Hepatocyte (in vitro differentiated cells): ENCODE data around the gene SFRP5.

Experiments used
- CTCF ChIP-seq: fragments of 200-600 bp; sonication (generic); IDR thresholded peaks from 2 replicates; pipeline ENCODE4 v1.5.1; 2016; ENCODE audit warnings: antibody characterized with exemption, mild to moderate bottlenecking; ENCODE audit not compliant: poor library complexity
- EZH2 ChIP-seq: fragments of 200-600 bp; sonication (generic); IDR thresholded peaks from 2 replicates; pipeline ENCODE4 v1.6.1; 2016; ENCODE audit warnings: antibody characterized with exemption, mild to moderate bottlenecking, borderline replicate concordance

GRCh38 chr10:97779975-97780374 is 8.2 kb upstream of the SFRP5 start:
- TF ChIP-seq CTCF = no peak
- TF ChIP-seq EZH2 = no peak
